Body of pancreas (tissue), 4 donors: ENCODE data around the gene COL18A1.

ENCODE experiments used
- CTCF ChIP-seq, 7 experiments: fragments of 450-650 bp in 4 of 7; fragments of 200-600 bp in 3 of 7; sonication (generic) in 3 of 7; IDR thresholded peaks; one replicate each; pipeline ENCODE4 v1.5.1; 2016 to 2019; ENCODE audit warnings: antibody characterized with exemption in 7 of 7
- POLR2A ChIP-seq, 3 donors: fragments of 450-650 bp; IDR thresholded peaks; one replicate each; pipeline ENCODE4 v1.6.1; 2016; ENCODE audit warnings: antibody characterized with exemption in 3 of 3, mild to moderate bottlenecking in 2 of 3

GRCh38 chr21:45513741-45514310 lies 108.9 kb downstream of the COL18A1 start:
- TF ChIP-seq POLR2A (IDR thresholded peaks at IDR 0.05) (no peak), CTCF (IDR thresholded peaks at IDR 0.05) (no peak)
